ENCODE measurements around the gene DAGLB.
"Not testable (repeated sequence)": the region's sequence is repeated elsewhere in the genome, so short reads cannot be mapped to it uniquely, and the experiment has no call there.

The DAGLB gene

DNA sequence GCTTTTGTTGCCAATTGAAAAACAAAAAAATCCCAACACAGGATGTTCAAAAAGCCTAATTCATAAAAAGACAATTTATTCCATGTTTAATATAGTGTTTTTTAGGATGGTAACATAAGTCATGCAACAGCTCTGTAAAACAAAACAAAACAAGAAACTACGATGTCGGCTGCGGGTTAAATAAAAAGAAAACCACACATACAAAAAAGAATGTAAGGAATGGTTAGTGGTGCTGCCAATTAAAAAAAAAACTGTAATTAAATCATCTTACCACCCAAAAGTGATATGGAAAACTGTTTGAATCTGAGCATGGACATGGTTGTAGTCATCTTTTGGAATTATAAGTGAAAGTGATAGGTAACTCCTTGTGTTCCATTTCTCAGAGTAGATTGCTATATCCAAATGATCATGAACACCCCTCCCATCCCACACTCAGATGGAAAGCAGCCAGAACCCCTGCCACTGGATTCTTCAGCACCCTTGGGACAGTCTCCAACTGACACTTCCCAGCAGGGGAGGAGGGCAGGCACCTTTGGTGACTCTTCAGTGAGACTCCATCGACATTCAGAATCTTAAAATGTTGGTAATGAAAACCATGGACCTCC is 14.3 kb upstream of the DAGLB start:
- DNase-seq (ENCODE audit: low read depth in 2 of 3, low spot score in 2 of 3) = no peak

DNA sequence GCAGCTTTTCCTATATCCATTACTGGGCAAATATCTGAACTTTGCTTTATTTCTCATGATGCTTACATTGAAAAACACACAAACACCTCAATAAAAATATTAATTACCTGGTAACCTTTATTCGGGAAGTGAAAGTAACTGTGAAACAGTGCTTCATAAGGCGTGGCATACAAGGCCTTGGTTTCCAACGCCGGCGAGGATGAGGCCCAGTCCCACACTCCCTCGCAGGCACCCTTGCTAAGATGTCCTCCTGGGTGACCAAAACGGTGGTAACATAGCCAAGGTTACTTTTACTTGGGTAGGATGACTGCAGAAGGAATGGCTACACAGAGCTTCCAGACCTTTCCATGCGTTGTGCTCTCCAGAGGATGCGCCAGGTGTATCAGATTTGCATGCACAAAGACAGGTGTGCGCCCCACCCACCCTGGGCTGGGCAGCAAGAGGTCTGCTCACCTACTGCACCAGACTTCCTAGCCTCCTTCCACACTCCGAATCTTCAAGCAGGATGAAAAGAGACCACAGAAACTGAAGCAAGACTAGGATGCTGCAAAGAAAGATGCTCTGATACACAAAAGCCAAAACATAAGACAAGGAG is 13.3 kb upstream of the DAGLB start:
- DNase-seq (ENCODE audit: low read depth in 2 of 3, low spot score in 2 of 3) = no peak

DNA sequence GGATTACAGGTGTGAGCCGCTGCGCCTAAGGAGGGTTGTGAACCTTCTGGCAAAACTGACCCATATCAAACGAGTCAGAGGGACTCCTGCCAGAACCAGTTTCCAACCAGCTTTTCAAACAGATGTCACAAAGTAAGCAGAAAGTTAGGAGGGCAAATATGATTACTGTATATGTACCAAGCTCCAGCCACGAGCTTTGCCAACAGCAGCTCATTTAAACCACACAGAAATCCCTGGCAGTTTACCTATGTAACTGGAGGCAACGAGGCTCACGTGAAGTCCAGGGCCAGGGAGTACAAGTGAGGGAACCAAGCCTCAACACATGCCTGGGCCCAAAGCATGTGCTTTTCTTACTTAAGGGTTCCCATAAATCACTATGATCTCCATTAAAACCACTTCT is 12.5 kb upstream of the DAGLB start:
- DNase-seq (ENCODE audit: low read depth in 2 of 3, low spot score in 2 of 3) = no peak

DNA sequence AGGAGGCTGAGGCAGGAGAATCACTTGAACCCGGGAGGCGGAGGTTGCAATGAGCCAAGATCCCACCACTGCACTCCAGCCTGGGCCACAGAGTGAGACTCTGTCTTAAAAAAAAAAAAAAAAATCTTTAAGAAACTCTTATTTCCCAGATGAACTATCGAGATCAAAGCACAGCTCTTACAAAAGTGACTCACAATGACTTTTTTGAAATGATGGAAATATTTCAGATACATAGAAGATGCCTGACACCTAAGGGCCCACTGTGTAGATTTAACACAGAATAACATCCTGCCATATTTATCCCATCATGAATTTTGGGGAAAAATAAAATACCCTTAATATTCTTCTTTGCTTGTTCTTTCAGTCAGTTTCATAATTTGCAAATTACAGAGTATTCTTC is 10.9 kb upstream of the DAGLB start:
- DNase-seq (ENCODE audit: low read depth in 2 of 3, low spot score in 2 of 3) = not testable (repeated sequence)

DNA sequence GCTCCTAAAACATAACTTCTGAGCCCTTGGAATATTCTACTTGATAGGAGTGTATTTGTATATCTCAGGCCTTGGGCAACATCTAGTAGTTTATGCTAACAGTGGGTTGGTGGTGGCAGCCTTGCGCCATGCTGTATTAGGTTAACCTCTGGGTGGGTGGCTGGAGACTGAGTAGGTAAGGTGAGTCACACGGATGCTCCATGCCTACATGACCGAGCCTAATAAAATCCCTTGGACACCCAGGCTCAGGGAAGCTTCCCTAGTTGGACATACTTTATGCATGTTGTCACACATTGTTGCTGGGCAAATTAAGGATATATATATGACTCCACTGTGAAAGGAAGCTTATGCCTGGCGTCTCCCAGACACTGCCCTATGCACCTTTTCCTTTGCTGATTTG is 6.0 kb upstream of the DAGLB start:
- DNase-seq (ENCODE audit: low read depth in 2 of 3, low spot score in 2 of 3) = no peak

DNA sequence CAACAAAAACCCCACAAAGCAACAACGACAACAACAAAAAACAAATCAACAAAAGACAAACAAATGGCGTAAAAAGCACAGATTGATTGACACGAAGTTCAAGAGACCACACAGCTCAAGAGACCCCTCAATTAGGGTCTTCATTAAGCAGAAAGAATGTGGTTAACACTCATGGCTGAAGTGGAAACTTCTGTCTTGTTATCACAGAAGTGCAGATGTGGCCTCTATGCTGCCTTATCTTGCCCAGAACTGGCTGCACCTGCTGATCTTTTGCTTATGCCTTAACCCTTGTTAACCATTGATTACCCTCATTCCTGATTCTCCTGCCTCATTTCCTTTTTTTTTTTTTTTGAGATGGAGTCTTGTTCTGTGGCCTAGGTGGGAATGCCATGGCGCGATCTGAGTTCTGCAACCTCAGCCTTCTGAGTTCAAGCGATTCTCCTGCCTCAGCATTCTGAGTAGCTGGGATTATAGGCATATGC is 3.5 kb upstream of the DAGLB start:
- DNase-seq (ENCODE audit: low read depth in 2 of 3, low spot score in 2 of 3) = no peak

DNA sequence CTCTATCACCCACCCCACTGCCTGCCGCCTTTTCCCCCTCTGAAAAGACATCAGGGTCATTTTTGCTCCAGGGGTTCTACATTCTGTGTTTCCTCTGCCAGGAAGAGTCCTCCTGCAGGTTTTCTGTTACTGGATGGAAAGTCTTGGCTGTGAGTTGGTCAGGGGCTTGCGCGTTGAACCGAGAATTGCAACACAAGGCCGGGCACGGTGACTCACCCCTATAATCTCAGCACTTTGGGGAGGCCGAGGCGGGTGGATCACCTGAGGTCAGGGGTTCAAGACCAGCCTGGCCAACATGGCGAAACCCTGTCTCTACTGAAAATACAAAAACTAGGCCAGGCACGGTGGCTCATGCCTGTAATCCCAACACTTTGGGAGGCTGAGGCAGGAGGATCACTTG is 2.8 kb upstream of the DAGLB start:
- DNase-seq (ENCODE audit: low read depth in 2 of 3, low spot score in 2 of 3) = not testable (repeated sequence)

DNA sequence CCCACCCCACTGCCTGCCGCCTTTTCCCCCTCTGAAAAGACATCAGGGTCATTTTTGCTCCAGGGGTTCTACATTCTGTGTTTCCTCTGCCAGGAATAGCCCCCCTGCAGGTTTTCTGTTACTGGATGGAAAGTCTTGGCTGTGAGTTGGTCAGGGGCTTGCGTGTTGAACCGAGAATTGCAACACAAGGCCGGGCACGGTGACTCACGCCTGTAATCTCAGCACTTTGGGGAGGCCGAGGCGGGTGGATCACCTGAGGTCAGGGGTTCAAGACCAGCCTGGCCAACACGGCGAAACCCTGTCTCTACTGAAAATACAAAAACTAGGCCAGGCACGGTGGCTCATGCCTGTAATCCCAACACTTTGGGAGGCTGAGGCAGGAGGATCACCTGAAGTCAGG is 2.1 kb upstream of the DAGLB start:
- DNase-seq (ENCODE audit: low read depth in 2 of 3, low spot score in 2 of 3) = not testable (repeated sequence)

DNA sequence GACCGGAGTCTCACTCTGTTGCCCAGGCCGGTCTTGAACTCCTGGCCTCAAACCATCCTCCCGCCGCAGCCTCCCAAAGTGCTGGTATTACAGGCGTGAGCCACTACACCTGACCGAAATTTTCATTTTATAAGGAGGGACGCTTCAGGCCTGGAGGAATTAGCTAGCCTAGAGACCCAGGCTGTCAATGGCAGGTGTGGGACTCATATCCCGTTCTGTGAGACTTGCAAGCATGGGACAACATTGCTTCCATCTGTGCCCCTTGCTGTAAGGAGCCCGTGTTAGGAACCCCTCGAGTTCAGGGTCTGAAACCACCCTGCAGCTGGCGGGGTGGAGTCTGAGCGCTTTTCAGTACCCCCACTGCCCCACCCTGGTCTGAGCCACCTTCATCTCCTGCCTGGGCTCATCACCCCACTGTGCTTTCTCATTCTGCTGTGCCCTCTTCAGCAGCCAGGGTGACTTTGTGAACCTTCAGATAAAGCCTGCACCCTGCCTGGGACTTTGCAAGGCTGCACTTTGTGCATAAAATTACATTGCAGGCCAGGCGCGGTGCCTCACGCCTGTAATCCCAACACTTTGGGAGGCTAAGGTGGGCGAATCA is 1.3 kb upstream of the DAGLB start:
- DNase-seq (ENCODE audit: low read depth in 2 of 3, low spot score in 2 of 3) = no peak

DNA sequence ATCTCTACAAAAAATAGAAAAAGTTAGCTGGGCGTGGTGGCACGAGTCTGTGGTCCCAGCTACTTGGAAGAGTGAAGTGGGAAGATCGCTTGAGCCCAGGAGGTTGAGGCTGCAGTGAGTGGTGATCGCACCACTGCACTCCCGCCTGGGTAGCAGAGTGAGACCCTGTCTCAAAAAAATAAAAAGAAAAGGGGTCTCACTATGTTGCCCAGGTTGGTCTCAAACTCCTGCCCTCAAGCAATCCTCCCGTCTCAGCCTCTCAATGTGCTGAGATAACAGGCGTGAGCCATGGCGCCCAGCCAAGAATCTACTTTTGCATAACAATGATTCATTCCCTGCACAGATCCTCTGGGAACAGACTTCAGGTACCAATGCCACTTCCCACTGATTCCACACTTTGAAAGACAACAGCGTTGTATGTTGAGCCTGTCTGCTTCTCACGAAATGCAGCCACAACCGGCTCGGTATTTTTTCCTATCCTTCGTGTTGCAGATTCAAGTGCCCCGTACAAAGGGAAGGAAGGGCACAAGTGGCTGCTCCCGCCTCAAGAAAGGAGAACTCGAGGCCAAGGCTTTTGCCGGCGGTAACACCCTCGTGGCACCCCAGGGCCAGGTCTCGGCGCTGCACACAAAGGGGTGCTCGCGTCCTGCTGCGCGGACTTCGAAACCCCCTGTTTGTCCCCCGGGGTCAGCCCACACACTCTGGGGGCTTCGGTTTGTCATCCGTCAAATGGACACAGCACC is 745 bp downstream of the DAGLB start:
- DNase-seq (ENCODE audit: low read depth in 2 of 3, low spot score in 2 of 3) = peak in 1 of 3 experiments; percentile 16

DNA sequence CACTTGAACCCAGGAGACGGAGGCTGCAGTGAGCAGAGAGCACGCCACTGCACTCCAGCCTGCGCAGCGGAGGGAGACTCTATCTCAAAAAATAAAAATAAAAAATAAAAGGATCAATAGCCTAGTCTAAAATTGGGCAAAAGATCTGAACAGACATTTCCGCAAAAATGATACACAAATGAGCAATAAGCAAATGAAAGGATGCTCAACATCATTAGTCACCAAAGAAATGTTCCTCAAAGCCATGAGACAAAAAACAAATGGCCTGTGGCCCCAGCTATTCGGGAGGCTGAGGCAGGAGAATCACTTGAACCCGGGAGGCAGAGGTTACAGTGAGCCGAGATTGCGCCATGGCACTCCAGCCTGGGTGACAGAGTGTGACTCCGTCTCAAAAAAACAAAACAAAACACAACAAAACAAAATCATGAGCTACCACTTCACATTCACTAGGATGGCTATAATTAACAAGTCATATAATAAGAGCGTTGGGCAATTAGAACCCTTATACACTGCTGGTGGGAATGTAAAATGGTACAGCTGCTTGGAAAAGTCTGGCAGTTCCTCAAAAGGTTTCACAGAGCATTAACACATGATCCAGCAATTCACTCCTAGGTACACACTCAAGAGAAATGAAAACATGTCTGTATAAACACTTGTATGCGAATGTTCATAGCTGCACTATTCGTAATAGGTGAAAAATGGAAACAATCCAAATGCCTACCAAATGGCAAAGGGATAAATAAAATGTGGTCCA is 3.1 kb downstream of the DAGLB start:
- DNase-seq (ENCODE audit: low read depth in 2 of 3, low spot score in 2 of 3) = no peak

DNA sequence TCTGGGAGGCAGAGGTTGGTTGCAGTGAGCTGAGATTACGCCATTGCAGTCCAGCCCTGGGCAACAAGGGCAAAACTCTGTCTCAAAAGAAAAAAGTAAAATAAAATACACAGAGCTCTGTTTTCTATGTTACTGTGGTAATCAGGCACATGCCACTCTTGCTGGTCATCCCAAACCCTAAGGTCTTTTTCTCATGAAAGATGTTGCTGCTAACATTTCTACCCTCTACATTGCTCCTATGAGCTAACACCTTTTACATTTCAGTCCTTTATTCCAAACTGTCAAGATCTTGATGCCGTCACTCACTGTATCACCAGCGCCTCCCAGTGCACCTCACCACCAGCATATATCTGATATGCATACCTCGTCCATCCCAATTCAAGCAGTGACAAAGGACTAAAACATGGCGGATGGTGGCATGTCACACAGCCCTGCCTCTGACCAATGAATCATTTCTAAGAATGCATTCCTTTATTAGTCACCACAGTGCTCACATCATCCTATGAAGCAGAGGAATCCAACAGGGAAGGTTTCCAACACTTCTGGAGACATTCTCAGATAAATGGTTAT is 4.3 kb downstream of the DAGLB start:
- DNase-seq (ENCODE audit: low read depth in 2 of 3, low spot score in 2 of 3) = no peak

DNA sequence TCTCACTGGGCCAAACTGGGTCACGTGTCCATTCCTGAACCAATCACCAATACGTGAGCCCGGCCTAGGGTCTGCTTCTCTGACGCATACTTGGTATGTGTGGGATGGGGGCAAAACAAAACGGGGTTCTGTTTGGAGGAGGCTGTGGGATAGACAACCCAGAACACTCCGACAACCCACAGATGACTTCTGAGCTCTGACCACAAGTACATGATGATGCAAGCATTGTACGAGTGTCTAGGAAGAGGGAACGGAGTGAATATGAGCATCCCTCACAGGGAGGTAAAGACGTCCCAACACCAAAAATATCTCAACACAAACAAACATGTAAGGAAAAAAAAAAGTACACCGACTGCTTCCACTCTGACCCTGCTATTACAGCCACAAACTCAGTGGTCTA is 5.6 kb downstream of the DAGLB start:
- no peak for DNase-seq (ENCODE audit: low read depth in 2 of 3, low spot score in 2 of 3)

DNA sequence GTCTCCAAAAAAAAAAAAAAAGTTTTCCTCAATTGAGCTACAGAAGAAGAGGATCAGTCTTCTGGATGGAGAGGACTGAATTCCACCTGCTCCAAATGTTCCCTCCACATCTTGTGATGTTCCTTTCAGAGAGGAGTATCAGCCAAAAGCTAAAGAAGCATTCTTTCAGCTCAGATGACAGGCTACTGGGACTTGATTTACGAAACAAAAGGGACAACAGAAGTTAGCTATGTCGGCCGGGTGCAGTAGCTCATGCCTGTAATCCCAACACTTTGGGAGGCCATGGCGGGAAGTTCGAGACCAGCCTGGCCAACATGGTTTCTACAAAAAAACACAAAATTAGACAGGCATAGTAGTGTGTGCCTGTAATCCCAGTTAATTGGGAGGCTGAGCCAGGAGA is 7.4 kb downstream of the DAGLB start:
- DNase-seq (ENCODE audit: low read depth in 2 of 3, low spot score in 2 of 3) = no peak

DNA sequence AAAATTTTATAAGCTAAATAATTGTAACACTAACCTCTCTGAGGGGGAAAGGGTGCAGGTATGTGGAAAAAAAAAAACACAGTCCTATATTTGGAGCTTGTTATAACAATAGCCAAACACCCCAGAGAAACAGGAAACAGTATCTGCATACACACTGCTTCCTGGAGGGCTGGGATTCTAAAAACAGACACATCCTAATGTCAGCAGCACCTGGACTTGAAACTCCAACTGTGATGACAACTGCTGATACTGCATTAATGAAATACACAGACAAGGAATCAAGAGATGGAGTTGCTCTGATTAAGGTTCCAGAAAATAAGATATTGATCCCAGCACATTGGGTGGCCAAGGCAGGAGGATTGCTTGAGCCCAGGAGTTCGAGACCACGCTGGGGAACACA is 9.3 kb downstream of the DAGLB start:
- DNase-seq (ENCODE audit: low read depth in 2 of 3, low spot score in 2 of 3) = no peak

DNA sequence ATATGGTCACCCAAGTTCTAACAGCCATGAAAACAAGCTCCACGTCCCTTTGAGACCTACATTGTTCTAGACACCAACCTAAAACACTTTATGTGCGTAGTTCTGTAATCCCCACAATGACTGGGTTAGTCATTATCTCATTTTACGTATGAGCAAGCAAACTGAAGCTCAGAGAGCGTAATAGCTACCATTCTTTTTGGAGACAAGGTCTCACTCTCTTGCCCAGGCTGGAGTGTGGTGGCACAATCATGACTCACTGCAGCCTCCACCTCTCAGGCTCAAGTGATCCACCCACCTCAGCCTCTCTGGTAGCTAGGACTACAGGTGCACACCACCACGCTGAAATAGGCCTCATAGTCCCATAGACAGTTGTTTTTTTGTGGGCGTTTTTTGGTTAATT is 10.5 kb downstream of the DAGLB start:
- DNase-seq (ENCODE audit: low read depth in 2 of 3, low spot score in 2 of 3) = no peak

DNA sequence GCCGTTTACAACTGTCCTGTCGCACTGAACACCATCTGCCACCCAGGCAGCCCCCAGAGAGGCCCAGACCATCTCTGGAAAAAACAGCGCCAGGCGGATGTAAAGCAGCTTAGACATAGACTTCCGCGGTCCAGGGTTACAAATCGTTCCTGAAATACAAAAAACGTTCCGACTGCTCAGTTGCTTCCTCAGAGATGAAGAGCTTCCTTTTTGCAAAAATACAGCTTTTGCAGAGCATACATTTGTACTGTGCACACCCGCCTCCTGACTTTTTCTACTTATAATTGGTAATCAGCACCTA is 11.4 kb downstream of the DAGLB start:
- peak in 1 of 3 experiments; percentile 12 for DNase-seq (ENCODE audit: low read depth in 2 of 3, low spot score in 2 of 3)

DNA sequence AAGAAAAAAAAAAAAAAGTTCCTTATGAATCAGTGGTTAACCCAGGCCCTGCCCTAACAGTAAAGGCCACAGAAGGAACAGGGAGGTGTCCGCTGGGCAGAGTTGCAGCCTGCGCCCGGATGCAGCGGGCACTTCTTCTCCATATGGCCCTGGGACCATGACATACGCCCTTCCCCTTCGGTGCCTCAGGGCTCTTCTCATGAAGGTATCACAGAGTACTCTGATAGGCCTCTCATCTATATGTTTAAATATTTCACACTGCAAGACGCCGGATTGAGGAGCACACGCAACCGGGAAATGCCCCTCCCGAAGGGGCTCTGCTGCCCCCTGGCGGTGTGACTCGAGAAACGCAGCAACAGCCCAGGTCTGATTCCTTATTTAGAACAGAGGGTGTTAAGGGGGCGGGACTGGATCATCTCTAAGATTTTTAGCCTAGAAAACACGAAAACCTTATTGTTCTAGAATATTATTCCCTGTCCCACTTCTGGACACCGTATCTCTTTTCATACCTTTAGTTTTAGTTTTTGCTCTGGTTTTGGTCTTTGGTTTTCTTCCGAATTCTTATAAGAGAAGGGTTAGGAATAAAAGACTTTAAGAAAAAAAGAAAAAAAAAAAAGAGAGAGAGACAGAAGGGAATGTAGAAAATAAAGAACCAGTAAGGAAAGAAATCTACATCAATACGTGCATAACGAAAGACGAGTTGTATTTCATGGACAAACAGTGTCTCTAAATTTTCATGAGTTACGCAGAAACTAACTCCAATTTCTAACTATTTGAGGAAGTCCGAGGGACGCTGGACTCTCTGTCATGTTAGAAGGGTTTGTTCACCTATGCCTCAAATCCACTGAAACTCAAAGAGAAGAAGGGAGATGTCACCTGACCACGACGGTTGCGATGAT is 12.0 kb downstream of the DAGLB start:
- peak; percentile 65 to 83 (median 75) for DNase-seq (ENCODE audit: low read depth in 2 of 3, low spot score in 2 of 3)

DNA sequence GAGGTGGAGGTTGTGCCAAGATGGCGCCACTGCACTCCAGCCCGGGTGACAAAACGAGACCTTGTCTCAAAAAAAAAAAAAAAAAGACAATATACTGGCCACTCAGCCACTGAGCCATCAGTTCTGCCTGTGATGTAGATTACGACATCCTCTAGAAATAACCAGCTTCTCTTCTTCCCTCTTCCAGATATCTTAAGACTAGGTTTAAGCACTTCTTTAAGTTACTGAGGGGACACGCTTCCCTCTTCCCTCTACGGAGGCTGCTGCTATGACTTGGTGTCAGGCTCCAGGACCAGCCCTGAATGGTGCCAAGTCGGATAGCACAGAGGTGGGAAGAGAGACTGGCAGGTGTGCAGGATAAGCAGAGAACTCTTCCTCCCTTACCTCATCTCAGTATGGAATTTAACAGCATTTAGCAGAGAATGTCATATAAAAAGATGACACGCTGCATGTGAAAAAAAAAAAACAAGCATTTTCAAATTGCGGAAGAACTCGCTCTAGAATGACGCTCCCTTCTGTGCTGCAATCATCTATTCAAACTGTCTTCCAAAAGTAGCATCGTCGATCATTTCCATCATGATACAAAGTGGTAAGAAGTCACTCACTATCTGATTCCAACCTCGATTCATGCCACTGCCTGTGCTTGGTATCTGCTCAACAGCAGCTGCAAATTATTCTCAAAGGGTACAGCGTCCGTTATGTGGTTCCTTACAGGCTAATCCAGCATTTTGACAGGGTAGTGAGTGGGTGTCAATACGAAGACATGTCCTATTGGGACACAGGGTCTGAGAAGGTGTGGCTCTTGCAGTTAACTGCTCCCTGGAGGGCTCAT is 13.8 kb downstream of the DAGLB start:
- no peak for DNase-seq (ENCODE audit: low read depth in 2 of 3, low spot score in 2 of 3)
